ENCODE measurements around the gene COL6A2.

Gene COL6A2

DNA sequence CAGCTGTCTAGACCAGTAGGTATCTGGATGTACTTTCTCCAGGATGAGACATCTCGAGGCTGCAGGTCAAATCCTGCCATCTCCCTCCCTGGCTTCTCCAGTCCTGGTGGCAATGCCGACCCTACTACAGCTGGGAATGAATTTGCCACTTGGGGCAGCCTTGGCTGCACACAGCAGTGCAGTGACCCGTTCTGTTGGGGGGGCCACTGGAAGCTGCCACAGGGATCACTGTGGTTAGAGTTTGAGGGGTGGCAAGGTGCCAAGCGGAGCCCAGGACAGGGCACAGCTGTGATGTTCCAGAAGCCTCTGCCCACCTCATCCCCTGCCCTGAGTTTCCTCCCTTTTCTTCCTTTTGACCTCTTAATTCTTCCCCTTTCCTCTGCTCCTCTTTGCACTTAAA, 17.1 kb downstream of the COL6A2 start:
- DNase-seq (ENCODE audit: low read depth in 2 of 2) = no peak

DNA sequence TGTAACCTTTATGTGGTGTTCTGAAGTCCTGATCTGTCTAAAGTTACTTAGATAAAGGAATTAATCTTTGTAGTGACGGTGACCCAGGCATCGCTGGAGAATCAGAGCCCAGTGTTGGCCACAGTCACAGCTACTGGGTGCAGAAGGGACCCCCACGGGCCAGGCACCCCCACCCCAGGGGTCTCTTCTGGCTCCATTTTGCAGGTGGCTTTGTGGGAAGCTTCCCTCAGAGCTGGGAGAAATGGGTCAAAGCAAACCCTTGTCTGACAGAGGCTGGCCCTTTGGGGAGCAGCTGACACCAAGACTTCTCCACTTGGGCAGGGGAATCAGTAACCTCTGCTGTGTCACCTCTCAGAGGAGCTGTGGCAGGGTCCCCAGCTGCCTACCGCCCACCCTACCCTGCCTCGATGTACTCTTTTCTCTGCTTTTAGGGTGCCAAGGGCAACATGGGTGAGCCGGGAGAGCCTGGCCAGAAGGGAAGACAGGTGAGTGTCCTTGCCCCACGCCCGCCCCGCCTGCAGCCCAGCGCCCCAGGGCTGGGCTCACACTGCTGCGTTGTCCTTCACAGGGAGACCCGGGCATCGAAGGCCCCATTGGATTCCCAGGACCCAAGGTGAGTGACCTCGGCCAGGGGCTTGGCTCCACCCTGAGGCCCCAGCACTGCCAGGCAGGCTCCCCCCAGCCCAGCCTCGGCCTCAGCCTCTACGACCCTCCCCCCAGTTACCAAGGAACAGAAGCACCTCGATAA, 17.7 kb downstream of the COL6A2 start:
- DNase-seq (ENCODE audit: low read depth in 2 of 2) = no peak

DNA sequence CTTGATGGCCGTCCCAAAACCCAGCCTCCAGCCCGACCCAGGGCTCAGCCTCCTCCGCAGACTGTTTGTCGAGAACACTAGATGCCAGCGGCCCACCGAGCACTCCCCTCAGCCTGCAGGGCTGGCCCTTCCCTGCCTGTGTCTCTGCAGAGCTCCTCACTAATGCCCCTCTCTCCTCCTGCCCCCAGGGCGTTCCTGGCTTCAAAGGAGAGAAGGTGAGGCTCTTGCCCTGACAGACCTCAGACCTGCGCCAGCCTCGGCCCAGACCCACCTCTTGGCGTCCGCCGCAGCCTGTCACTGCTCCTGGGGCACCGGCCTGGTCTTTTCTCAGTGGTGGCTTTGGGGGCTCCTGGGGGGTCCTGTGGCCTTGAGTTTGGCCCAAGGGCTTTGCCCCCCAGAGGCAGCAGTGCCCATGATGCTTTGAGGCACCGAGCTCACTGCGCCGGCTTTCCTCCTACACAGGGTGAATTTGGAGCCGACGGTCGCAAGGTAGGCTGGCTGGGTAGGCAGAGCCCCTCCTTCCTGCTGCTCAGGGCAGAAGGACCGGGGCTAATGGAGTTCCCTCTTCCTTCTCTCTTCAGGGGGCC, 18.4 kb downstream of the COL6A2 start:
- DNase-seq (ENCODE audit: low read depth in 2 of 2) = no peak

DNA sequence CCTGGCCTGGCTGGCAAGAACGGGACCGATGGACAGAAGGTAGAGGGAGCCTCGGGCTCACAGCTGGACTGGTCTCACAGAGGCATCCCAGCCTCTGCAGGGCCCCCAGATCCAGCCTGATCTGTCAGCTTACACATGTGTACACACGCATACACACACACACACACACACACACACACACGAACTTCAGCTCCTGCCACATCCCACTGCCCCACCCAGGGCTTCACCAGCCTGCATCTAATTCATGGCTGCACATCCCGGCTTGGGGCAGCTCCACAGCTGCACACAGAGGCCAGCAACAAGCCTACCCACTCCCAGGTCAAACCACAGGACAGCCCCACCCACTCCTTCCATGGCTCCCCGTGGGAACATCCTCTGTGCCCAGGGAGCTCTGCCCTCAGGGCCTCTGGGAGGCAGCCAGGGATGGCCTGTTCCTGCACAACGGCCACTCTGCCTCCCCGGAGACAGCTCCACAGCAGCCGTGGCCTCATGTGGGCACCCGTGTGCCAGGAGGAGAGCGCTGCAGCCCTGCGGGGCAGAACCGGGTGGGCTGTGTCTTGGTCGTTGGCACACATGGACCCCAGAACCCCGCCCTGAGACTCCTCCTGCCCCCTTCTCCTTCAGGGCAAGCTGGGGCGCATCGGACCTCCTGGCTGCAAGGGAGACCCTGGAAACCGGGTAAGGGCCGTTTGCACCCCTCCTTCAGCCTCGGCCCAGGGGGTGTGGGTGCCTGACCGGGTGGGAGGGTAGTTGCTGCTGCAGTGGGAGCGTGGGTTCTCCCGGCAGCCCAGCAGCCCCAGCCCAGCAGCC, 19.1 kb downstream of the COL6A2 start:
- DNase-seq (ENCODE audit: low read depth in 2 of 2) = no peak

DNA sequence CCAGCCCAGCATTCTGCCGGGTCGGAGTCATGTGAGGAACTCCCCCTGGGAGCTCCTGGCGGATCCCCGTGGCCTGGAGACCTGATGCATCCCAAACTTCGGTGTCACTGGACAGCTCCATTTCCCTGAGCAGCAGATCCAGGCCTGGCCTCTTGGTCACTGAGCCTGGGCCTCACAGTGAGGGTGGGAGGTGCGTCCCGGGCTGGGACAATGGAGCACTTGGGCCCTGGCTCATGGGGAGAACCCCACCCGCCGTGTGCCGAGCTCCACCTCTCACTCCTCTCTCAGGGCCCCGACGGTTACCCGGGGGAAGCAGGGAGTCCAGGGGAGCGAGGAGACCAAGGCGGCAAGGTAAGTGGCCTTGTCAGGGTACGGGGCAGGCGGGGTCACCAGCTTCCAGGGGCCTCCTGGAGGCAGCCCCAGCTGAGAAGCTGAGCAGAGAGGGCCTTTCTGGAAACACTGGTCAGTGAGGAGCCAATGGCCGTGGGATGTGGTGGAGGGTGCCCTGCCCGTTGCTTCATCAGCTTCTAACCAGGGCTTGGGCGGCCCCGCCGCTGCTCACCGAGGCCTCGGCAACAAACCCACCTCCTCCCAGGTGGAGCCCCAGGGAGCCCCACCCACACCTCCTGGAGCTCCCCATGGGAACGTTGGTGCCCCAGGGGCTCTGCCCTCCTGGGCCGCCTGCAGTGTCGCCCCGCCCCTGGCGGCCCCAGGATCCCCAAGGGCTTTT, 19.8 kb downstream of the COL6A2 start:
- no peak for DNase-seq (ENCODE audit: low read depth in 2 of 2)

DNA sequence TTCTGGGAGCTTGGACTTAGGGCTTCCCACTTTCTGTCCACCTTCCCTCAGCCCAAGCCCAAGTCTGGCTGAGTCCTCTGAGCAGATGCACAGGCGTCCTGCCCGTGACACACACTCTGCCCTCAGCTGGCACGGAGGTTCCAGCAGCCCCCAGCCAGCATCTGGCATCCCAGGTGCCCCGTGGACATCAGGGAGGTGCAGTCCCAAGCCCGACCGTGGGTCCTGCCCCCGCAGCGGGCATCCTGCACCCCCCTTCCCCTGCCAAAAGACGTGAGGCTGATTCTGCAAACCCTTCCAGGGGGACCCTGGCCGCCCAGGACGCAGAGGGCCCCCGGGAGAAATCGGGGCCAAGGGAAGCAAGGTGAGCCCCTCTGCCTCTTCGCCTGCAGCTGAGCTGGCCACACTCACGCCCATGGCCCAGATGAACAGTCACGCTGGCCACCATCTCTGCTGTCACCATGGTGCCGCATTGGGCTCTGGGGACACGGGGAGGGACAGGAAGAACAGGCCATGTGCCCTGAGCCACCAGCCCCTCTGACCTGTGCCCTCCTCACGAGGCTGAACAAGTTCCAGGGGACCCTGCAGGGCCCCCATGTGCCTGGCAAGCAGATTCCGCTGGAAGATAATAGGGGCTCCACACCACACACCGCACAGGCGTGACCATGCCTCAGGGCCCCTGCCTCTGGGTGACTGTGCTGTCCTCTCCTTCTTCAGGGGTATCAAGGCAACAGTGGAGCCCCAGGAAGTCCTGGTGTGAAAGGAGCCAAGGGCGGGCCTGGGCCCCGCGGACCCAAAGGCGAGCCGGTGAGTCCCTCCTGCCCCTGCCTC, 20.6 kb downstream of the COL6A2 start:
- no peak for DNase-seq (ENCODE audit: low read depth in 2 of 2)

DNA sequence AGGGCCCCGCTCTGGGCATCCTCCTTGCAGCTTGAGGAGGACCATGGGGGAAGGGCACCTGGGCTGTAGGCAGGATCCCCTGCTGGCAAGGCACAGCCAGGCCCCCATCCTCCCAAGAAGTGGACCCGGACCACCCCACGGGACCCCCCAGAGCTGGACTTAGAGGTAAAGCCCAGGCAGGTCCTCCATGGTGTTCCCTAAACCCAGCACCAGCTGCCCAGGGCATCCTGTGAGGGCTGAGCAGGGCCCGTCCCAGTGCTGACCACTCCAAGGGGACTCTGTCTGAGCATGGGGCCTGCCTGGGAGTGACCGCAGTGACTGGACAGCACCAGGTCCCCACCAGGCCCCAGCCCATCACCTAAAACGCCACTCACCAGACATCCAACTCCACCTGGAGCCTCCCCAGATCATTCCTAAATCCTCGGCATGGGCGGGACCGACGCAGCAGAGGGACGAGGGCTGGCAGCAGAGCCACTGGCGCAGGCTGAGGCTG, 21.3 kb downstream of the COL6A2 start:
- DNase-seq (ENCODE audit: low read depth in 2 of 2) = no peak

DNA sequence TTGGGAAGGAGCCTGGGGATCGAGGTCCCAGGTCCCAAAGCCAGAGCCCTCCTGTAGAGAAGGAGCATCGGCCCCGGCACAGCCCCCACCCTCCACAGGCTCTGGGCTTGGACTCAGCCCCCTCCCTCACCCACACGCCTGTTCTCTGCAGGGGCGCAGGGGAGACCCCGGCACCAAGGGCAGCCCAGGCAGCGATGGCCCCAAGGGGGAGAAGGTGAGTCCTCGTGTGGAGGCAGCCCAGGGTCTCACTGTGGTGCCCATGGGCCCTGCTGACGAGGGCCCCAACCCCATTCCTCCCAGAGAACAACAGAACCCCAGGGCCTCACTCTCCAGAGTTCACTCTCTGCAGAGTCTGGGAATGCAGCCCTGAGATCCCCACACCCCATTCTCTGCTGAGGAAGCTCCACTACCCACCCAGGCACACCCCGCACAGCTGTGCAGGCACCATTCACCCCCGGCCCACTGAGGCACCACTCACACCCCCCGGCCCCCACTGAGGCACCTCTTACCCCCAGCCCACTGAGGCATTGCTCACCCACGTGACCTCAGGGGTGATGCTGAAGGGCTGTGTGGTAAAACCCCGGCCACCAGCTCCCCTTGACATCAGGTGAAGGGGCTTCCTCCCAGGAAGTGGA, 21.8 kb downstream of the COL6A2 start:
- DNase-seq (ENCODE audit: low read depth in 2 of 2) = no peak

DNA sequence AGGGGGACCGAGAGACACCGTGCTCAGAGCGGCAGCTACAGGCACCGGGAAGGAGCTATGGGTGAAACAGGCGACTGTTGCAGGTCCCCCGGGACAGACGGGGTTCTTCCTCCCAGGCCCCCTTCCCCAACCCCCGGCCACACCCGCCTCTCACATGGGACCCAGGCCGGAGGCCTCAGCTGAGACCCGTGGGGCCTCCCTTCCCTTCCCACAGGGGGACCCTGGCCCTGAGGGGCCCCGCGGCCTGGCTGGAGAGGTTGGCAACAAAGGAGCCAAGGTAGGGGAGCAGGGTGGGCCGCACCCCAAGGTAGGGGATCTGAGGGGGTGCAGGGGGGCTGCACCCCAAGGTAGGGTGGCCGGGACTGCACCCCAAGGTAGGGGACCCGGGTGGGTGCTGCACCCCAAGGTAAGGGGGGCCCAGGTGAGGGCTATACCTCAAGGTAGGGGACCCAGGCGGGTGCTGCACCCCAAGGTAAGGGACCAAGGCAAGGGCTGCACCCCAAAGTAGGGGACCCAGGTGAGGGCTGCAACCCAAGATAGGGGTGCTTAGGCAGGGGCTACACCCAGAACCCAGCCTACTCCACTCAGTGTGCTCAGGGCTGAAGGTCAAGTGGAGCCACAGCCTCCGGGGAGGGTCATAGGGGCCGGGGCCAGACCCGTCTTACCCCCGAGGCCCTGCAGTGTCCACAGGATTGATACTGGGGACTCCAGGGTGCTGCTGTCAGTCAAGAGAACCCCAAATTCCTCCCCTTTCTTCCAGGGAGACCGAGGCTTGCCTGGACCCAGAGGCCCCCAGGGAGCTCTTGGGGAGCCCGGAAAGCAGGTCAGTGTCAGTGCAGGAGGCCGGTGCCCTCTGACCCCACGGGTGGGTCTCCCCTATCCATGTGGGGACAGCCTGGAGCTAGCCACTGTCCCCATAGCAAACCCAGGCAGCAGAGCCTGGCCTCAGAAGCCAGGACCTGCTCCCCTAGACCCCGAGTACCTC, 22.7 kb downstream of the COL6A2 start:
- no peak for DNase-seq (ENCODE audit: low read depth in 2 of 2)

DNA sequence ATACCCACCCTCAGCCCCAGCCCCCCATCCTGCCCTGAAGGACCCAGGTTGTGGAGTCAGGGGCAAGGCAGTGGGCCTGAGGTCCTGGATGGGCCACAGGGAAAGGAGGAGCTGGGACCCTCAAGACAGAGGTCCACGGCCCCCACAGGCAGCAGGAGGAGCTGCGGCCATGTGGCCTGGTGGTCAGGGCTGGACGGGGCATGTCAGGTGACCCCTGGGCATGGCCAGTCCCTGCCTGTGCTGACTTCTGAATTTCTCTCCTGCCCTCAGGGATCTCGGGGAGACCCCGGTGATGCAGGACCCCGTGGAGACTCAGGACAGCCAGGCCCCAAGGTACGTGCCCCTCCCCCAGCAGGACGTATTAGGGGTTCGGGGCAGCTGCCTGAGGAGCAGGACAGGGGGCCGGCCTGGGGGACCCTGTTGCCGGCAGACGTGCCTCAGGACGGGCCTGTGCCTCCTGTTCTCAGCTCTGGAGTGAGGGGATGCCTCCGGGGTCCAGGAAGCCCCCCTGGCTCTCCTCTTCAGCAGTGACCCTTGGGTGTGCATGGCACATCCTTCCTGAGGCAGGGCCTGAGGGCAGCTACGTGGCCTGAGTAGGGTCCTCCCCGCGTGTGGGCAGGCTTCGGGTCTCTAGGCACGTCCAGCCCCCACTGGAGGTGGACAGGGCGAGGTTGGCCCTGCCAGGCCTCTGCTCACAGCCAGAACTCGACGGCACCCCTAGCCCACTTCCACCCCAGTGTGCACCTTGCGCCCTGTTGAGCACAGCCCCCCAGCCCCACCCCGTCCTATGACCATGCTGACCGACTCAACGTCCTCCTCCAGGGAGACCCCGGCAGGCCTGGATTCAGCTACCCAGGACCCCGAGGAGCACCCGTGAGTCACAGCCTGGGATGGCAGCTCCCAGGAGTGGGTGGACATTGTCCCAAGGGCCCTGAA, 23.6 kb downstream of the COL6A2 start:
- DNase-seq (ENCODE audit: low read depth in 2 of 2) = no peak

DNA sequence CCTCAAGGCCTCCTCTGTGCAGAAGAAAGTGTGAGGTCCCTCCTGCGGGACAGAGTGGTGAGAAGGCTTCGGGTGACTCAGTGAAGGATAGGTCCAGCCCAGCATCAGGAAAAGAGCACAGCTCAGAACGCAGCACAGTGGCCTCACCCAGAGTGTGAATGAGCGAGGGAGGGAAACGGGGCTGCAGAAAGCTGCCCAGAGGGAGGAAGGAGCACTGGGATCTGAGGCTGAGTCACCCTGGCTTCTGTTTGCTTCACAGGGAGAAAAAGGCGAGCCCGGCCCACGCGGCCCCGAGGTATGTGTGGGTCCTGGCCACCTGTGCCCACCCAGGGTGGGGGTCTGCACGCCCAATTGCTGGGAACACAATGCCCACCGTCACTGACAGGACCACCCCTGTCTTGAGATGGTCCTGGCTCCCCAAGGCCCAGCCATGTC, 24.3 kb downstream of the COL6A2 start:
- DNase-seq (ENCODE audit: low read depth in 2 of 2) = no peak

DNA sequence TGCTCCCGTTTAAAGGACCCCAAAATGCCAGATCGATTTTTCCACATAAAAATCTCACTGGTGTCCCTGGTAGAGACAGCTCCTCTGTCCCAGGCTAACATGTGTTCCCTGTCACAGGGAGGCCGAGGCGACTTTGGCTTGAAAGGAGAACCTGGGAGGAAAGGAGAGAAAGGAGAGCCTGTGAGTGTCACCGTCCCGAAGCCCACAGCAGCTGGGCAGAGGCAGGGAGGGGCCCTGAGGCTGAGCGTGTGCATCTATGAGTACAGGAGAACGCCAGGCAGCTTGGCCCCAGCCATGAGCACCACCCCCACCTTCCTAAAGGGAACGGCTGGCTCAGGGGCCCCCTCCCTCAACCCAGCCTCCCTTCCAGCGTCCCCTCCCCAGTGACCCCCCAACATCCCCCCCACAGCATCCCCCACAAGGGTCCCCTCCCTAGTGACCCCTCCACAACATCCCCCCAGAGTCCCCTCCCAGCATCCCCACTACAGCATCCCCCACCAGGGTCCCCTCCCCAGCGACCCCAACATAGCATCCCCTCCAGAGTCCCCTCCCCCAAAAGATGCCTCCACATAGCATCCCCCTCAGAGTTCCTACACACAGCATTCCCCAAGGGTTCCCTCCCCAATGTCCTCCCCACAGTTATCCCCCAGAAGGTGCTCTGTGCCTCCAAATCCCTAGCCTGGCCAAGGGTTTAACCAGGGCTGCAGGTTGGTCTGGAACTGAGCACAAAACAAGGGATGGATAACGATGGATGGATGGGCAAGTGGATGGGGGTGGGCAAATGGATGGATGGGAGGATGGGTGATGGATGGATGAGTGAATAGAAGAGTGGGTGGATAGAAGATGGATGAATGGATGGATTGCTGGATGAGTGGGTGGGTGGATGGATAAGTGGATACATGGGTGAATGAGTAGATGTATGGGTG, 25.1 kb downstream of the COL6A2 start:
- DNase-seq (ENCODE audit: low read depth in 2 of 2) = no peak

DNA sequence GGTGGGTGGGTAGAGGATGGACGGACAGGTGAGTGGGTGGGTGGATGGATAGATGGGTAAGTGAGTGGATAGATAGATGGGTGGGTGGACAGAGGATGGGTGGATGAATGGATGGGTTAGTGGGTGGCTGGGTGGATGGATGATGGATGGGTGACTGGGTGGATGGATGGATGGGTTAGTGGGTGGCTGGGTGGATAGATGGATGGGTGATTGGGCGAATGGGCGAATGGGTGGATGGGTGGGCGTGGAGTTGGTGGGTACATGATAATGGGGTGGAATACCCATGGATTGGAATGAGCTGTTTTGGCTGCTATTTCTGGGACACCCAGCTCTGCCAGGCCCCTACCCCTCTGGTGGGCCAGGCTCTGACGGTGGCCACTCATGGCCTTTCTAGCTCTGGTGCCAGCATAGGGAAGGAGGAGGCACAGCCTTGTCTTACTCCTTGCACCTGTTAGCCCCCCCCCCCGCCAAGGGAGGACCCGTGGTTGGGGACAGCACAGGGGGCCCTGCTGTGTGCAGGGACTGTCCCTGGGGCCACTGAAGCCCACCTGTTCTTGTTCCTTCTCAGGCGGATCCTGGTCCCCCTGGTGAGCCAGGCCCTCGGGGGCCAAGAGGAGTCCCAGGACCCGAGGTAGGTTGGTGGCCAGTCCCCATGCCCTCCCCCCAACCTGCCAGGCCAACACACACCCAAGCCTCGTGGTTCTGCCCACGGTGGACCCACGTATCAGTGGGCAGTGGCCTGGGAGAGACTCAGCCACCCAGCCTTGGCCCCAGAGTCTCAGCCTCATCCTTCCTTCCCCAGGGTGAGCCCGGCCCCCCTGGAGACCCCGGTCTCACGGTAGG, 26.4 kb downstream of the COL6A2 start:
- DNase-seq (ENCODE audit: low read depth in 2 of 2) = no peak

DNA sequence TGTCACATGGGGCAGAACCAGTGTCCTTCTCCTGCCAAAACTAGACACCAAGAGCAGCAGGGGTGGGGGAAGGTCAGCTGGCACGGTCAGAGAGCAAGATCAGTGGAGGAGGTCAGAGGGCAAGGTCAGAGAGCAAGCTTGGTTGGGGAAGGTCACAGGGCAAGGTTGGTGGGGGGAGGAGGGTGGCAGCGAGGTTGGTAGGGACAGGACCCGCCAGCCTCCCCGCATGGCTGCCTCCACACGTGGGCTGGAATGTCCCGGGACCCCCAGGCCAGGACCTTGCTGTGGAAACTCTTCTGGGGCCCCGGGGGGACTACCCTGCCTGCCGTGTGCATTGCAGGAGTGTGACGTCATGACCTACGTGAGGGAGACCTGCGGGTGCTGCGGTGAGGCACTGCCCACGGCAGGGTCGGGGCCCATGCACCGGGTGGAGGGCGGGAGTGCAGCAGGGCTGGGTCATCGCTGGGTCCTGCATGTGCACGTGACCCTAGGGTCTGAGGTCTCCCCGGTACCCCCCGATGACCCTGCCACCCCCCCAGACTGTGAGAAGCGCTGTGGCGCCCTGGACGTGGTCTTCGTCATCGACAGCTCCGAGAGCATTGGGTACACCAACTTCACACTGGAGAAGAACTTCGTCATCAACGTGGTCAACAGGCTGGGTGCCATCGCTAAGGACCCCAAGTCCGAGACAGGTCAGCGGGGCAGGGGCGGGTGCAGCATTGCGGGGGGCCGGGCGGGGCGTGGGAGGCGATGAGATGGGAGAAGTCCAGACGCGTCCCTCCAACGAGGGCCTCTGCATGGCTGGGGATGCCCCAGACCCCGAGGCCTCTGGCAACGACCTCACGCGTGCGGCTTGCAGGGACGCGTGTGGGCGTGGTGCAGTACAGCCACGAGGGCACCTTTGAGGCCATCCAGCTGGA, 27.3 kb downstream of the COL6A2 start:
- DNase-seq (ENCODE audit: low read depth in 2 of 2) = no peak

DNA sequence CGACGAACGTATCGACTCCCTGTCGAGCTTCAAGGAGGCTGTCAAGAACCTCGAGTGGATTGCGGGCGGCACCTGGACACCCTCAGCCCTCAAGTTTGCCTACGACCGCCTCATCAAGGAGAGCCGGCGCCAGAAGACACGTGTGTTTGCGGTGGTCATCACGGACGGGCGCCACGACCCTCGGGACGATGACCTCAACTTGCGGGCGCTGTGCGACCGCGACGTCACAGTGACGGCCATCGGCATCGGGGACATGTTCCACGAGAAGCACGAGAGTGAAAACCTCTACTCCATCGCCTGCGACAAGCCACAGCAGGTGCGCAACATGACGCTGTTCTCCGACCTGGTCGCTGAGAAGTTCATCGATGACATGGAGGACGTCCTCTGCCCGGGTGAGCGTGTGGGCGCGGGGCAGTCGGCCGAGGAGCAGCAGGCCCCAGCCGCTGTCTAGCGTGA, 28.0 kb downstream of the COL6A2 start:
- DNase-seq (ENCODE audit: low read depth in 2 of 2) = no peak
